NCI-H774 (cell line): ENCODE measurements around the gene GDPD4.

Experiments used
- DNase-seq: peaks from one replicate; lab custom pipeline; 2025; lab: John Stamatoyannopoulos, UW

The GDPD4 gene

DNA sequence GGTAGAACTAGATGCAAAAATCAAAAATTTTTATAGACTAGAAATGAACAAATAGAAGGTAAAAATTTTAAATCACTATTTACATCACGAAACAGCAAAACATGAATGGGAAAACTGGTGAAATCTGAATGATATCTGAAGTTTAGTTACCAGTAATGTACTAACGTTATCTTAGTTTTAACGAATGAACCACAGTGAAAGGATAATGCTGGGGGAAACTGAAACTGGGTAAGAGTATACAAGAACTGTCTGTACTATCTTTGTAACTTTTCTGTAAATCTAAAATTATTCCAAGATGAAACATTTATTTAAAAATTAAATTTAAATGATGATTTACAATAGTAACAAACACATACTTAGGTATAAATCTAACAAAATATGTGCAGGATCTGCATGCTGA is 7.4 kb downstream of the GDPD4 start:
- DNase-seq, result no peak

DNA sequence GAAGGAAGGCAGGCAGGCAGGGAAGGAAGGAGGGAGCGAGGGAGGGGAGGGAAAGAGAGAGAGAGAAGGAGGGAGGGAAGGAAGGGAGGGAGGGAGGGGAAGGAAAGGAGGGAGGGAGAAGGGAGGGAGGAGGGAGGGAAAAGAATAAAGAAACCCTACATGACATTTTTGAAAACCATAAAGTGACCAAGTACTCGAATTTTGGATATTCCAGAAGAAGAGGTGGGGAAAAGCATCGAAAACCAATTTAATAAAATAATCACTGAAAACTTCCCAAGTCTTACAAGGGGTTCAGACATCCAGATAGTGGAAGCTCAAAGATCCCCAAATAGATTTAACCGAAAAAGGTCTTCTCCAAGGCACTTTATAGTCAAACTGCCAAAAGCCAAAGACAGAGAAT is 11.7 kb downstream of the GDPD4 start:
- no peak for DNase-seq

DNA sequence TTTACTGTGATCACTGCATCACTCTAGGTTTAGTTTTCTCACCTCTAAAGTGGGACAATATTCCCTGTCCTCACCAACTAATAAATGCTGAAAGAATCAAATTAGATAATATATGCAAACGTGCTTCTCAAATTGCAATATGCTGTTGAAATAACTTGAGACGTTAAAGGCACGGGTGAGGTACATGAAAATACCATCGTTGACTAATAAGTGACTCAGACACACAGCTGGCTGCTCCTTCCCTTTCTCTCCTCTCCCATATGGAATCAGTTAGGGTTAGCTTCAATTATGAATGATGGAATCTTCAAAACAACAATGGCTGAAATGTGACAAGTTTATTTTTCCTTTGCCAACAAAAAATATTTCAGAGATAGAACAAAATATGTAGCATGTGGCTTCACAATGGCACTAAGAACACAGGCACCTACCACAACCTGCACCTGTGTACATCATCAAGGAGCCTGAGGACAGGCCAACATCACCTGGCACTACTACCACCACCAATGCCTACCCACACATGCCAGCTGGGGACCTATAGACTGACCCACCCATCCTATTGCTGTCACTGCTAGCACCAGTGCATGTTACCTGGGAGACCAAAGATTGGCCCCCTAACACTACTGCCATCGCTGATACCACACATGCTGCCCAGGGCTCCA is 13.7 kb downstream of the GDPD4 start:
- no peak for DNase-seq

DNA sequence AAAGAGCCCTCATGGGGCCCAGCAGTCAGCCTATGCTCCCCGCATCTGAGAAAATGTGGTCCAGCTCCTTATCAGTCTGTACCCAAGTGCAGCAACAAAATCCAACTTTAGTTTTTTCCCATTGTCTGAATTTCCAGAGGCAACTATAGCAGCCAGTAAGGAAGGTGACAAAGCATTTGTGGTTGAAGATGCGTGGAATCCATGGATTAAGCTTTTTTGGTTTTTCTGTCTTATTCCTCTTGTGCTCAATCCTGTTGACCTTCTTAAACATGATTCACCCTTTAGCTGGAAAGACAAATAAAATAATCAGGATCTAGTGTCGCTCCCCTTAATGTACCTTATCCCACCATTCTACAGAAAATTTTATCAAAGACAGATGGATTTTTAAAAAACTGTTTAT is 14.3 kb downstream of the GDPD4 start:
- no peak for DNase-seq

GRCh38 chr11:77284476-77285468 is 16.7 kb downstream of the GDPD4 start:
- no peak for DNase-seq

DNA sequence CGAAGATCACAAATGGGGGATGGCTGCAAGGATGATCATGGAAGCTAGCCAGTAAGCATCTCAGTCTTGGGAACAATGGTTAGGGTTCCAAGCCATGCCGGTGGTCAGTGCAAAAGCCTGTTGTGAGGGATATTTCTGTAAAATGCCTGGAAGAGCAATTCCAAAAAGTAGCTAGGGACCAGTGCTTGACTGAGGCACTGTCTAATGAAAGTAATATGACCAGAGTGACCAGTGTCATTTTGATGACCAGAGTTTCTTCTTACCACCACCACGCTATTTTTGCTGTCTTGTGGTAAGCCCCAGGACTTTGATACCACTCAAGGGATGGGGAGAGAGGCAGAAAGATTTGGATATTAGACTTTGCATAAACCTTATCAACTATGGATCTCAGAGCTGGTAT is 18.4 kb downstream of the GDPD4 start:
- DNase-seq, result no peak

DNA sequence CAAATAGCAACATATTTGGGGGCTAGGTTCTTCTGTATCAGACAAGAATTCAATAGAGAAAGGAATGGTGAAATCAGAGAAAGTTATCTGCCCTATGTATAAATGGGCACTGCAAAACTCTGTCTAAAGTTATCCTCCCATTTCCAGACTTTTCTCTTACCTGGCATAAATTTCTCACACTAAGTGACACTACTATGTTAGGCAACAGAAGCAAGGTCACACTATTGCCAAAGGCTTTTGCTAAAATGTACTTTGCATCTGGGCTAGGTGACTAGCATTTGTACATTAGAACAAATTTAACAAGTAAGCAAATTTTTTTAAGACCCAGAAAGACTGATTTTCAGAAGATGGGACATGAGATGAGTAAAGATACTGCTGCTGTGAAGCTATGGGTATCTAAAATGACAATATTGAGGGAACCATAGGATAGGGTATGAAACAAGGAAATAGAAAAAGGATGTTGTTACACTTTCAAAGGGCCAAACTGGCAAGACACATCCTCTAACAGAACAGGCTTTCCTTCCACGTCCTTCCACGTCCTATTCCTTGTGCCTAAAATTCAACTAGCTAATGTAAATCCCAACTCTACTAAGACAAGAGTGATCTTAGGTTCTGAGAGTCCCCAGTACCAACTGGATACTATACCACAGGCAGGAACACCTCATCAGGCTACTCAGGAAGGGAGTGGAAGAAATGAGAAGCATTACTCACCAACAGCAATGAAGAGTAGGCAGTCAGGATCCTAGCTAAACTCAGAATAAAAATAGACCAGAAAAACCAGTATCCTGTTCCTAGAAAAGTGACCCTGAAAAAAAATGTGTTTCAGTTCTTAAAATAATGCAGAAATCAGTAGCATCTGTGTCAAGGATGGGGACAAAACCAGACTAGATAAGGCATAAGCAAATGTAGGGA is 22.6 kb downstream of the GDPD4 start:
- DNase-seq, result no peak

DNA sequence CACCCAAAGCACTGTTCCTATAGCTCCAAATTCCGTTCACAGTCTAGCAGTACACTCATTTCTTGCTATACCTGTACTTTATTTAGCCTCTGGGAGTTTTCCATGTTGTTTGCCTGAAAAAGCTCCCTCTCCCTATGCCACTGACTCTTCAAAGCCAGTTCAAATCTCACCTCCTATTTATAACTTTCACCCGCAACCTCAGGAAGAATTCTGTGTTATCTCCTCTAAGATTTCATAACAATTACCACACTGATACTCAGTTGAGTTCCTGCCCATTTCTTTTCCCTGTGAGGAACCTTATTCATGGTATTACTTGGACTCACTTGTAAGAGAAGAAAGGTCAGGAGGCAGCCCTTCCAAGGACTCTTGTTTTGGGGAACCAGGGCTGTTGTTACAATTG is 25.2 kb downstream of the GDPD4 start:
- DNase-seq, result no peak

GRCh38 chr11:77270921-77271320 is 30.6 kb downstream of the GDPD4 start:
- no peak for DNase-seq

- no peak for DNase-seq
These were observed 31.9 kb downstream of the GDPD4 start for GRCh38 chr11:77269484-77270123.

DNA sequence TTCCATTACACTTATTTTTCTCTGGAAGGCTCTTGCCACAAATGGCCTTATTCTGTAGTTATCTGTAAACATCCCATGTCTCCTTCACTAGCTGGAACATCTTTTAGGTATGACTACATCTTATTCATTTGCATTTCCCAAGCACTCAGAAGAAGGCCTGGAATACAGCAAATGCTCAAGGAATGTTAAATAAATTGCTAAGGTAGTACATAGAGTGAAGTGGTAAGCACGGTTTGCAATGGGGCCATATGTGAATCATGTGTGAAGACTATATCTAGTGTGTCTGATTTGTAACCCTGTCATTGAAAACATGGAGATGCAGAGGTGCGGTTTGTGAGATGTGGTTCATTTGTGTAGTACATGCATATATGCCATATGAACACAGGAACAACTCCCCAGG is 33.5 kb downstream of the GDPD4 start:
- DNase-seq, result no peak

DNA sequence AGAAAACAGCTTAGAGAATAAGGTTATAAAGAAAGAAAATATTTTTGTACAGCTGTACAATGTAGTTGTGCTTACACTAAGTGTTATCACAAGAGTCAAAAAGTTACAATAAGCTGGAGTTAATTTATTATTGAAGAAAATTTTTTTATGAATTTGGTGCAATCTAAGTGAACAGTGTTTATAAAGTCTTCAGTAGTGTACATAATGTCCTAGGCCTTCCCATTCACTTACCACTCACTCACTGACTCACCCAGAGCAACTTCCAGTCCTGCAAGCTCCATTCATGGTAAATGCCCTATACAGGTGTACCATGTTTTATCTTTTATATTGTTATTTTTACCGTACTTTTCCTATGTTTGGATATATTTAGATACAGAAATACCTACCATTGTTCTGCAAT is 34.7 kb downstream of the GDPD4 start:
- DNase-seq, result no peak

DNA sequence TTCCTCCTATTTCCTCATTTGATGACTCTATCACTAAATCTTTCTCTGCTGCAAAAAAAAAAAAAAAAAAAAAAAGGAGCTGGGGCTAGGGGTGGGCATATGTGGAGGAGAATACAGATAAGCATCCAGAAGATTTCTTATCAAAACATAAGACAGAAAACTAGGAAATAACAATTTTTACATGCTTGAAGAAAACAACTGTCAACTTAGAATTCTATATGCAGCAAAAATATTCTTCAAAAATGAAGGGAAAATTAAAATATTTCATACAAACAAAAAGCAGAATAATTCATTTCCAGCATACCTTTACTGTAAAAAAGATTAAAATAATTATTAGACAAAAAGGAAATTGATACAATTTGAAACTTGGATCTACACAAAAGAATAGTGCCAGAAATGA is 38.7 kb downstream of the GDPD4 start:
- no peak for DNase-seq

GRCh38 chr11:77259641-77260040 is 41.8 kb downstream of the GDPD4 start:
- no peak for DNase-seq

- no peak for DNase-seq
These were observed 47.8 kb downstream of the GDPD4 start for GRCh38 chr11:77253690-77254089.

DNA sequence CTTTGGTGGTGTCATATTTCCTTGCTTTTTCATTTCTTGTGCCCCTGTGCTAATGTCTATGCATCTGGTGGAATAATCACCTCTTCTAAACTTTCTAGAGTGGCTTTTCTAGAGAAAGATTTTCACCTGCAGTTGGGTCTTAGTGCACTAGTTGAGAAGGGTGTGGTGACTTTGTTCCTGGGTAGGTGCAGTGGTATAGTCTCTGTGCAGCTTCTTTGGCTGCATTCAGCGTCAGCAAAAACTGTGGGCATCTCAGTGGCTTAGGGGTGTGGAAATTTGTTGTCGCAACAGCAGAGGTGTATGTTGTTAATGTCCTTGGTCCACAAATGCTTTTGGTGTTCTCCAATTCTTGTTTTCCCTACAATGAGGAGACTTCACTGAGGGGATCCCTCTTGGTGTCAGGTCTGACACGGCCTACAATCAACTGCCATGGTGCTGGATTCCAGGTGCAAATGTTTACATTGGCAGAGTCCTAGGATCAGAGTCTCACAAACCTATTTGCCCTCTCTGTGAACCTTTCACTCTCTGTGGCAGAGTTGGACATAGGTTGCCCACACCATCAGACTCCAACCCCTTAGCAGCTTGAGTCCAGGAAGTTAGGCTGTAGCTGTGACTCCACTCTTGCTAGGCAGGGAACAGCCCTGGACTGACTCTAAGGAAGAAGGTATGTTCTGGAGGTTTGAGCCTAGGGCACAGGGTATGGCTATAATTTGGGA is 48.8 kb downstream of the GDPD4 start:
- DNase-seq, result peak; percentile 51

- DNase-seq, result no peak
These were observed 50.4 kb downstream of the GDPD4 start for GRCh38 chr11:77250881-77251640.

- DNase-seq, result no peak
These were observed 52.1 kb downstream of the GDPD4 start for GRCh38 chr11:77249427-77249826.

- DNase-seq, result no peak
These were observed 57.0 kb downstream of the GDPD4 start for GRCh38 chr11:77244277-77245027.

GRCh38 chr11:77236901-77237300 is 64.6 kb downstream of the GDPD4 start:
- no peak for DNase-seq
